GM18519 (cell line): ENCODE results near the gene ZFYVE16.
"Not testable (repeated sequence)": the region's sequence is repeated elsewhere in the genome, so short reads cannot be mapped to it uniquely, and the experiment has no call there.

ENCODE experiments used
- ATAC-seq: cut with Tn5 transposase; IDR thresholded peaks from one replicate; pipeline ENCODE4 v1.9.1; 2021; ENCODE audit warnings: mild to moderate bottlenecking, moderate library complexity; ENCODE audit not compliant: unreplicated experiment, low FRiP score

Gene ZFYVE16

GRCh38 chr5:80483636-80484232, 75.9 kb downstream of the ZFYVE16 start:
- no peak for ATAC-seq

- ATAC-seq, result no peak
These were observed 79.6 kb downstream of the ZFYVE16 start for GRCh38 chr5:80487444-80487828.

- ATAC-seq, result peak; percentile 64
These were observed 80.2 kb downstream of the ZFYVE16 start, which contains the start of gene FAM151B for GRCh38 chr5:80487829-80488721. TSS of gene FAM151B (plus strand) at chr5:80488100. CDS start at chr5:80488124, 24 bp downstream.

- no peak for ATAC-seq
These were observed 83.4 kb downstream of the ZFYVE16 start for GRCh38 chr5:80491296-80491695.

GRCh38 chr5:80492741-80493140, 84.9 kb downstream of the ZFYVE16 start:
- ATAC-seq, result no peak

- ATAC-seq, result not testable (repeated sequence)
These were observed 85.6 kb downstream of the ZFYVE16 start for GRCh38 chr5:80493443-80493842.

GRCh38 chr5:80495891-80496290, 88.0 kb downstream of the ZFYVE16 start:
- ATAC-seq, result no peak

- no peak for ATAC-seq
These were observed 94.9 kb downstream of the ZFYVE16 start for GRCh38 chr5:80502800-80503199.

GRCh38 chr5:80503641-80504040, 95.8 kb downstream of the ZFYVE16 start:
- ATAC-seq, result no peak

GRCh38 chr5:80504833-80505232, 97.0 kb downstream of the ZFYVE16 start:
- ATAC-seq, result no peak

- ATAC-seq, result no peak
These were observed 99.8 kb downstream of the ZFYVE16 start for GRCh38 chr5:80507663-80508062.

GRCh38 chr5:80508844-80509243, 101.0 kb downstream of the ZFYVE16 start:
- no peak for ATAC-seq

- ATAC-seq, result no peak
These were observed 101.5 kb downstream of the ZFYVE16 start for GRCh38 chr5:80509362-80509761.

GRCh38 chr5:80516826-80517225, 109.0 kb downstream of the ZFYVE16 start:
- ATAC-seq, result no peak
